Astrocyte (in vitro differentiated cells and primary cell): ENCODE data around the gene ANO6.

ENCODE experiments used
- EZH2 ChIP-seq: IDR thresholded peaks from 2 replicates; pipeline ENCODE4 v1.6.1; 2012; ENCODE audit warnings: mild to moderate bottlenecking, low read length, inconsistent platforms; ENCODE audit not compliant: insufficient read depth
- TF ChIP-seq, protein P1 (sequence below): IDR thresholded peaks from 2 replicates; pipeline ENCODE4 v1.5.1; 2011; ENCODE audit warnings: low read depth, mild to moderate bottlenecking, inconsistent platforms, low read length, moderate library complexity; ENCODE audit not compliant: insufficient read depth

- TF ChIP-seq, protein P1, sequence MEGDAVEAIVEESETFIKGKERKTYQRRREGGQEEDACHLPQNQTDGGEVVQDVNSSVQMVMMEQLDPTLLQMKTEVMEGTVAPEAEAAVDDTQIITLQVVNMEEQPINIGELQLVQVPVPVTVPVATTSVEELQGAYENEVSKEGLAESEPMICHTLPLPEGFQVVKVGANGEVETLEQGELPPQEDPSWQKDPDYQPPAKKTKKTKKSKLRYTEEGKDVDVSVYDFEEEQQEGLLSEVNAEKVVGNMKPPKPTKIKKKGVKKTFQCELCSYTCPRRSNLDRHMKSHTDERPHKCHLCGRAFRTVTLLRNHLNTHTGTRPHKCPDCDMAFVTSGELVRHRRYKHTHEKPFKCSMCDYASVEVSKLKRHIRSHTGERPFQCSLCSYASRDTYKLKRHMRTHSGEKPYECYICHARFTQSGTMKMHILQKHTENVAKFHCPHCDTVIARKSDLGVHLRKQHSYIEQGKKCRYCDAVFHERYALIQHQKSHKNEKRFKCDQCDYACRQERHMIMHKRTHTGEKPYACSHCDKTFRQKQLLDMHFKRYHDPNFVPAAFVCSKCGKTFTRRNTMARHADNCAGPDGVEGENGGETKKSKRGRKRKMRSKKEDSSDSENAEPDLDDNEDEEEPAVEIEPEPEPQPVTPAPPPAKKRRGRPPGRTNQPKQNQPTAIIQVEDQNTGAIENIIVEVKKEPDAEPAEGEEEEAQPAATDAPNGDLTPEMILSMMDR = no peak
- TF ChIP-seq EZH2 = no peak
Observed at GRCh38 chr12:45257185-45257930, 41.5 kb downstream of the ANO6 start.
